HepG2 (cell line): Measurements from ENCODE around the gene RAB40C. TPM values are rescaled to one million over a fixed set of nuclear protein-coding genes. Genes with fewer than 3 reads are reported as not detected.

Source experiments
- KLF6 ChIP-seq: IDR thresholded peaks from 2 replicates; pipeline ENCODE4 v1.8.0; 2016; ENCODE audit warnings: missing biosample characterization, missing genetic modification reagents
- MTA1 ChIP-seq: sonication (generic); formaldehyde crosslinking; IDR thresholded peaks from 2 replicates; pipeline ENCODE4 v1.4.0; 2020; ENCODE audit warnings: missing genetic modification reagents, mild to moderate bottlenecking, borderline replicate concordance
- PHF21A ChIP-seq: sonication (generic); formaldehyde crosslinking; IDR thresholded peaks from 2 replicates; pipeline ENCODE4 v1.5.0; 2020; ENCODE audit warnings: mild to moderate bottlenecking, missing genetic modification reagents
- PHF8 ChIP-seq: sonication (generic); formaldehyde crosslinking; IDR thresholded peaks from 2 replicates; pipeline ENCODE4 v1.5.0; 2020; ENCODE audit warnings: missing genetic modification reagents
- SAFB2 ChIP-seq: sonication (generic); formaldehyde crosslinking; IDR thresholded peaks from 2 replicates; pipeline ENCODE4 v1.5.1; 2020; ENCODE audit warnings: missing genetic modification reagents, low read depth, mild to moderate bottlenecking, borderline replicate concordance
- ZC3H13 ChIP-seq: sonication (generic); formaldehyde crosslinking; IDR thresholded peaks from 2 replicates; pipeline ENCODE4 v1.8.1; 2023; ENCODE audit warnings: mild to moderate bottlenecking, missing genetic modification reagents, moderate library complexity
- ZNF335 ChIP-seq: sonication (generic); formaldehyde crosslinking; IDR thresholded peaks from 2 replicates; pipeline ENCODE4 v1.4.0; 2020; ENCODE audit warnings: missing genetic modification reagents
- ZNF552 ChIP-seq: sonication (generic); formaldehyde crosslinking; IDR thresholded peaks from 2 replicates; pipeline ENCODE4 v1.9.0; 2022; ENCODE audit warnings: missing genetic modification reagents, mild to moderate bottlenecking, borderline replicate concordance
- ZNF83 ChIP-seq: sonication (generic); formaldehyde crosslinking; IDR thresholded peaks from 2 replicates; pipeline ENCODE4 v1.4.0; 2020; ENCODE audit warnings: missing genetic modification reagents, mild to moderate bottlenecking, borderline replicate concordance
- ZSCAN22 ChIP-seq: sonication (generic); formaldehyde crosslinking; IDR thresholded peaks from 2 replicates; pipeline ENCODE4 v1.4.0; 2020; ENCODE audit warnings: mild to moderate bottlenecking, missing genetic modification reagents
- polyA plus RNA-seq, 8 experiments: library from polyadenylated mRNA; depleted of rRNA in 3 of 8; stranded (reverse) in 7 of 8; unstranded in 1 of 8; fragments of >200 nt; fragmentation: Illumina TruSeq in 4 of 8; extraction: Trizol in 4 of 8; gene quantifications; 2 replicates each; pipeline versions ENCODE4 v1.2.1 to v1.2.3, GENCODE V29; 2011 to 2016; ENCODE audit warnings: low read depth in 4 of 8, missing spikeins in 1 of 8, mixed read lengths in 1 of 8; ENCODE audit not compliant: insufficient read depth in 1 of 8
- total RNA-seq, 5 experiments: library from RNA; depleted of rRNA; stranded (reverse); fragments of >200 nt; fragmentation: Illumina TruSeq; extraction: Trizol; gene quantifications; 2 replicates each; pipeline ENCODE4 v1.2.3, GENCODE V29; 2016; ENCODE audit warnings: low read depth in 1 of 5
- TF ChIP-seq, protein P1 (sequence below): sonication (generic); formaldehyde crosslinking; IDR thresholded peaks from 2 replicates; pipeline ENCODE4 v1.5.0; 2020; ENCODE audit warnings: missing genetic modification reagents
- TF ChIP-seq, protein P2 (sequence below): sonication (generic); formaldehyde crosslinking; IDR thresholded peaks from 2 replicates; pipeline ENCODE4 v1.4.0; 2020; ENCODE audit warnings: missing genetic modification reagents
- TF ChIP-seq, protein P3 (sequence below): sonication (generic); formaldehyde crosslinking; IDR thresholded peaks from 2 replicates; pipeline ENCODE4 v1.5.0; 2020; ENCODE audit warnings: missing genetic modification reagents, mild to moderate bottlenecking, borderline replicate concordance
- TF ChIP-seq, protein P4 (sequence below): sonication (generic); formaldehyde crosslinking; IDR thresholded peaks from 2 replicates; pipeline ENCODE4 v1.4.0; 2020; ENCODE audit warnings: missing genetic modification reagents
- TF ChIP-seq, protein P5 (sequence below): sonication (generic); formaldehyde crosslinking; IDR thresholded peaks from 2 replicates; pipeline ENCODE4 v1.4.0; 2020; ENCODE audit warnings: mild to moderate bottlenecking, missing genetic modification reagents, borderline replicate concordance
- TF ChIP-seq, protein P6 (sequence below): sonication (generic); IDR thresholded peaks from 2 replicates; pipeline ENCODE4 v1.6.1; 2016; ENCODE audit warnings: low read depth, borderline replicate concordance

RAB40C gene
- total and polyA plus RNA-seq, 2 of the 13 experiments (the other 11 are each of a cell fraction or from before 2014, with no cell fraction given): 7.7 to 11.5 TPM

DNA sequence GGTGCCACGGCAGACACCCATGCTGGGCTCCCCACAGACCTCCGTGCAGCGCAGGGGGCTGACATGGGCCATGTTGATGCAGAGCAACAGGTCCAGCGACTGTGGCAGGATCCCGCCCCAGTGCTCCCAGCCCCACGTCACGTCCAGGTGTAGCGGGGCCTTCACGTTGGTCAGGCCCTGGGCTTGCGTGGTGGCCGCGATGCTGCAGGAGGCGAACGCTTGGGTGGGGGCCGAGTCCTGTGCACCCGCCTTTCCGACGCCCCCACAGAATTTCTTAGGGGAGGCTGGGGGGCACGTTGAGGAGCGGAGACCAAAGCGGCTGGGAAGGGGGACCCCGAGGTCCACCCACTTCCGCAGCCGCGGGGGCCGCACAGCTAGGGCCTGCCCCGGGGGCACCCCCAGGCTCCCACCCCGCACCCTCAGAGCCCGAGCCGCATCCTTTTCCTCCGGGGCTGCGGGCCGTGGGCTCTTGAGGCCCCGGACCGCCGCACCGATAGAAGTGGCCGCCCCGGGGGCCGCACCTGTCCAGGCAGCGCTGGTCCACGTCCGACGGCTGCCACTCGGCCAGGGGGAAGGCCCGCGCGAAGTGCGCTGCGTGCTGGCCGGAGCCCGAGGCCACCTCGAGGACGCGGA lies 45.8 kb downstream of the RAB40C start (continued):
- TF ChIP-seq, protein P1, sequence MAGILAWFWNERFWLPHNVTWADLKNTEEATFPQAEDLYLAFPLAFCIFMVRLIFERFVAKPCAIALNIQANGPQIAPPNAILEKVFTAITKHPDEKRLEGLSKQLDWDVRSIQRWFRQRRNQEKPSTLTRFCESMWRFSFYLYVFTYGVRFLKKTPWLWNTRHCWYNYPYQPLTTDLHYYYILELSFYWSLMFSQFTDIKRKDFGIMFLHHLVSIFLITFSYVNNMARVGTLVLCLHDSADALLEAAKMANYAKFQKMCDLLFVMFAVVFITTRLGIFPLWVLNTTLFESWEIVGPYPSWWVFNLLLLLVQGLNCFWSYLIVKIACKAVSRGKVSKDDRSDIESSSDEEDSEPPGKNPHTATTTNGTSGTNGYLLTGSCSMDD: no peak
- TF ChIP-seq, protein P2, sequence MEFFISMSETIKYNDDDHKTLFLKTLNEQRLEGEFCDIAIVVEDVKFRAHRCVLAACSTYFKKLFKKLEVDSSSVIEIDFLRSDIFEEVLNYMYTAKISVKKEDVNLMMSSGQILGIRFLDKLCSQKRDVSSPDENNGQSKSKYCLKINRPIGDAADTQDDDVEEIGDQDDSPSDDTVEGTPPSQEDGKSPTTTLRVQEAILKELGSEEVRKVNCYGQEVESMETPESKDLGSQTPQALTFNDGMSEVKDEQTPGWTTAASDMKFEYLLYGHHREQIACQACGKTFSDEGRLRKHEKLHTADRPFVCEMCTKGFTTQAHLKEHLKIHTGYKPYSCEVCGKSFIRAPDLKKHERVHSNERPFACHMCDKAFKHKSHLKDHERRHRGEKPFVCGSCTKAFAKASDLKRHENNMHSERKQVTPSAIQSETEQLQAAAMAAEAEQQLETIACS (CRISPR knock-in tag): no peak
- TF ChIP-seq ZNF83: no peak
- peak; percentile 63; the same call in 1 of the 2 replicates for TF ChIP-seq MTA1
- peak; percentile 46; the same call in 1 of the 2 replicates for TF ChIP-seq PHF21A (CRISPR knock-in tag)
- 0 out of 2 replicates have a peak, but pooled peaks have one; percentile 59 for TF ChIP-seq KLF6
- TF ChIP-seq ZNF335: no peak
- TF ChIP-seq, protein P3, sequence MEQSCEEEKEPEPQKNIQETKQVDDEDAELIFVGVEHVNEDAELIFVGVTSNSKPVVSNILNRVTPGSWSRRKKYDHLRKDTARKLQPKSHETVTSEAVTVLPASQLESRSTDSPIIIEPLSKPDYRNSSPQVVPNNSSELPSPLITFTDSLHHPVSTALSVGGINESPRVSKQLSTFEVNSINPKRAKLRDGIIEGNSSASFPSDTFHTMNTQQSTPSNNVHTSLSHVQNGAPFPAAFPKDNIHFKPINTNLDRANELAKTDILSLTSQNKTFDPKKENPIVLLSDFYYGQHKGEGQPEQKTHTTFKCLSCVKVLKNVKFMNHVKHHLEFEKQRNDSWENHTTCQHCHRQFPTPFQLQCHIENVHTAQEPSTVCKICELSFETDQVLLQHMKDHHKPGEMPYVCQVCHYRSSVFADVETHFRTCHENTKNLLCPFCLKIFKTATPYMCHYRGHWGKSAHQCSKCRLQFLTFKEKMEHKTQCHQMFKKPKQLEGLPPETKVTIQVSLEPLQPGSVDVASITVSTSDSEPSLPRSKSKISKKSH (CRISPR knock-in tag): peak; percentile 40; the same call in 1 of the 2 replicates
- TF ChIP-seq PHF8 (CRISPR knock-in tag): peak; percentile 69; the same call in 1 of the 2 replicates
- TF ChIP-seq, protein P4, sequence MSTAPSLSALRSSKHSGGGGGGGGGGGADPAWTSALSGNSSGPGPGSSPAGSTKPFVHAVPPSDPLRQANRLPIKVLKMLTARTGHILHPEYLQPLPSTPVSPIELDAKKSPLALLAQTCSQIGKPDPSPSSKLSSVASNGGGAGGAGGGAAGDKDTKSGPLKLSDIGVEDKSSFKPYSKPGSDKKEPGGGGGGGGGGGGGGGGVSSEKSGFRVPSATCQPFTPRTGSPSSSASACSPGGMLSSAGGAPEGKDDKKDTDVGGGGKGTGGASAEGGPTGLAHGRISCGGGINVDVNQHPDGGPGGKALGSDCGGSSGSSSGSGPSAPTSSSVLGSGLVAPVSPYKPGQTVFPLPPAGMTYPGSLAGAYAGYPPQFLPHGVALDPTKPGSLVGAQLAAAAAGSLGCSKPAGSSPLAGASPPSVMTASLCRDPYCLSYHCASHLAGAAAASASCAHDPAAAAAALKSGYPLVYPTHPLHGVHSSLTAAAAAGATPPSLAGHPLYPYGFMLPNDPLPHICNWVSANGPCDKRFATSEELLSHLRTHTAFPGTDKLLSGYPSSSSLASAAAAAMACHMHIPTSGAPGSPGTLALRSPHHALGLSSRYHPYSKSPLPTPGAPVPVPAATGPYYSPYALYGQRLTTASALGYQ: 0 out of 2 replicates have a peak, but pooled peaks have one; percentile 4
- TF ChIP-seq ZC3H13: no peak
- TF ChIP-seq ZSCAN22 (CRISPR knock-in tag): peak; percentile 54; the same call in 1 of the 2 replicates
- TF ChIP-seq ZNF552 (CRISPR knock-in tag): 0 out of 2 replicates have a peak, but pooled peaks have one; percentile 73
- peak; percentile 86; the same call in 1 of the 2 replicates for TF ChIP-seq SAFB2 (CRISPR knock-in tag)
- TF ChIP-seq, protein P5, sequence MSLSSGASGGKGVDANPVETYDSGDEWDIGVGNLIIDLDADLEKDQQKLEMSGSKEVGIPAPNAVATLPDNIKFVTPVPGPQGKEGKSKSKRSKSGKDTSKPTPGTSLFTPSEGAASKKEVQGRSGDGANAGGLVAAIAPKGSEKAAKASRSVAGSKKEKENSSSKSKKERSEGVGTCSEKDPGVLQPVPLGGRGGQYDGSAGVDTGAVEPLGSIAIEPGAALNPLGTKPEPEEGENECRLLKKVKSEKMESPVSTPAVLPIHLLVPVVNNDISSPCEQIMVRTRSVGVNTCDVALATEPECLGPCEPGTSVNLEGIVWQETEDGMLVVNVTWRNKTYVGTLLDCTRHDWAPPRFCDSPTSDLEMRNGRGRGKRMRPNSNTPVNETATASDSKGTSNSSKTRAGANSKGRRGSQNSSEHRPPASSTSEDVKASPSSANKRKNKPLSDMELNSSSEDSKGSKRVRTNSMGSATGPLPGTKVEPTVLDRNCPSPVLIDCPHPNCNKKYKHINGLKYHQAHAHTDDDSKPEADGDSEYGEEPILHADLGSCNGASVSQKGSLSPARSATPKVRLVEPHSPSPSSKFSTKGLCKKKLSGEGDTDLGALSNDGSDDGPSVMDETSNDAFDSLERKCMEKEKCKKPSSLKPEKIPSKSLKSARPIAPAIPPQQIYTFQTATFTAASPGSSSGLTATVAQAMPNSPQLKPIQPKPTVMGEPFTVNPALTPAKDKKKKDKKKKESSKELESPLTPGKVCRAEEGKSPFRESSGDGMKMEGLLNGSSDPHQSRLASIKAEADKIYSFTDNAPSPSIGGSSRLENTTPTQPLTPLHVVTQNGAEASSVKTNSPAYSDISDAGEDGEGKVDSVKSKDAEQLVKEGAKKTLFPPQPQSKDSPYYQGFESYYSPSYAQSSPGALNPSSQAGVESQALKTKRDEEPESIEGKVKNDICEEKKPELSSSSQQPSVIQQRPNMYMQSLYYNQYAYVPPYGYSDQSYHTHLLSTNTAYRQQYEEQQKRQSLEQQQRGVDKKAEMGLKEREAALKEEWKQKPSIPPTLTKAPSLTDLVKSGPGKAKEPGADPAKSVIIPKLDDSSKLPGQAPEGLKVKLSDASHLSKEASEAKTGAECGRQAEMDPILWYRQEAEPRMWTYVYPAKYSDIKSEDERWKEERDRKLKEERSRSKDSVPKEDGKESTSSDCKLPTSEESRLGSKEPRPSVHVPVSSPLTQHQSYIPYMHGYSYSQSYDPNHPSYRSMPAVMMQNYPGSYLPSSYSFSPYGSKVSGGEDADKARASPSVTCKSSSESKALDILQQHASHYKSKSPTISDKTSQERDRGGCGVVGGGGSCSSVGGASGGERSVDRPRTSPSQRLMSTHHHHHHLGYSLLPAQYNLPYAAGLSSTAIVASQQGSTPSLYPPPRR: peak; percentile 75; the same call in 1 of the 2 replicates
- TF ChIP-seq, protein P6, sequence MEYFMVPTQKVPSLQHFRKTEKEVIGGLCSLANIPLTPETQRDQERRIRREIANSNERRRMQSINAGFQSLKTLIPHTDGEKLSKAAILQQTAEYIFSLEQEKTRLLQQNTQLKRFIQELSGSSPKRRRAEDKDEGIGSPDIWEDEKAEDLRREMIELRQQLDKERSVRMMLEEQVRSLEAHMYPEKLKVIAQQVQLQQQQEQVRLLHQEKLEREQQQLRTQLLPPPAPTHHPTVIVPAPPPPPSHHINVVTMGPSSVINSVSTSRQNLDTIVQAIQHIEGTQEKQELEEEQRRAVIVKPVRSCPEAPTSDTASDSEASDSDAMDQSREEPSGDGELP: no peak
